ENCODE data around the gene VMO1. TPM values are rescaled to one million over a fixed set of nuclear protein-coding genes. Genes with fewer than 3 reads are reported as not detected.

The VMO1 gene
- total and polyA plus RNA-seq, 2 experiments from 2014 or later = 0.33 to 4.3 TPM

GRCh38 chr17:4796552-4796920 is 10.4 kb upstream of the VMO1 start:
- Histone ChIP-seq H3K27ac (peak overlapping the region; percentile 74), H3K4me3 (peak overlapping the region; percentile 67), H3K4me1 (ENCODE audit: insufficient read depth) (peaks cover 4% of the 10 kb centered on the region), H4K20me1 (ENCODE audit: insufficient read depth, poor library complexity, severe bottlenecking) (no peaks in the 10 kb centered on the region), H2AFZ (peak overlapping the region; percentile 74), H3K27me3 (no peaks in the 10 kb centered on the region), H3K9me2 (replicated peaks; ENCODE audit: insufficient read depth) (no peaks in the 10 kb centered on the region), H3K9me3 (ENCODE audit: low read depth) (no peaks in the 10 kb centered on the region), H3K36me3 (replicated peaks; ENCODE audit: insufficient read depth, low read depth) (no peaks in the 10 kb centered on the region), H3K4me2 (peak overlapping the region; percentile 77), H3K79me2 (peaks cover 16% of the 10 kb centered on the region)
- 1% methylated on average over 7 of the region's 7 CpGs for WGBS (ENCODE audit: low lambda C conversion rate, missing lambda C conversion rate)
- TF ChIP-seq EZH2phosphoT487 (IDR thresholded peaks at IDR 0.05; ENCODE audit: low read depth, severe bottlenecking, unreplicated experiment) (no peak), CTCF (IDR thresholded peaks at IDR 0.05; ENCODE audit: poor library complexity) (no peak), EZH2 (IDR thresholded peaks at IDR 0.05; ENCODE audit: borderline replicate concordance) (no peak)
- peak; percentile 63 for DNase-seq (ENCODE audit: low spot score)

GRCh38 chr17:4795168-4795567 is 9.0 kb upstream of the VMO1 start:
- no peaks in the 10 kb centered on the region for H4K20me1 ChIP-seq (ENCODE audit: insufficient read depth, poor library complexity, severe bottlenecking)
- no peak for DNase-seq (ENCODE audit: low spot score)
- peak overlapping the region; percentile 90 for H2AFZ ChIP-seq
- H3K9me3 ChIP-seq (ENCODE audit: low read depth) = no peaks in the 10 kb centered on the region
- TF ChIP-seq EZH2phosphoT487 (IDR thresholded peaks at IDR 0.05; ENCODE audit: low read depth, severe bottlenecking, unreplicated experiment) (no peak), EZH2 (IDR thresholded peaks at IDR 0.05; ENCODE audit: borderline replicate concordance) (no peak), CTCF (IDR thresholded peaks at IDR 0.05; ENCODE audit: poor library complexity) (no peak)
- no peak overlapping the region for H3K4me3 ChIP-seq
- H3K9me2 ChIP-seq (replicated peaks; ENCODE audit: insufficient read depth) = no peaks in the 10 kb centered on the region
- 96% methylated on average over 1 of the region's 1 CpG for WGBS (ENCODE audit: low lambda C conversion rate, missing lambda C conversion rate)
- peaks cover 7% of the 10 kb centered on the region for H3K4me1 ChIP-seq (ENCODE audit: insufficient read depth)
- H3K36me3 ChIP-seq (replicated peaks; ENCODE audit: insufficient read depth, low read depth) = no peaks in the 10 kb centered on the region
- H3K27me3 ChIP-seq = no peaks in the 10 kb centered on the region
- H3K79me2 ChIP-seq = peaks cover 16% of the 10 kb centered on the region
- peak overlapping the region; percentile 69 for H3K4me2 ChIP-seq
- H3K27ac ChIP-seq = peak overlapping the region; percentile 84

- TF ChIP-seq EZH2phosphoT487 (IDR thresholded peaks at IDR 0.05; ENCODE audit: low read depth, severe bottlenecking, unreplicated experiment) (no peak), EZH2 (IDR thresholded peaks at IDR 0.05; ENCODE audit: borderline replicate concordance) (no peak), CTCF (IDR thresholded peaks at IDR 0.05; ENCODE audit: poor library complexity) (no peak)
- 58% methylated on average over 7 of the region's 7 CpGs for WGBS (ENCODE audit: low lambda C conversion rate, missing lambda C conversion rate)
- no peaks in the 10 kb centered on the region for H4K20me1 ChIP-seq (ENCODE audit: insufficient read depth, poor library complexity, severe bottlenecking)
- H3K4me3 ChIP-seq = peak overlapping the region; percentile 99
- peaks cover 21% of the 10 kb centered on the region for H3K4me1 ChIP-seq (ENCODE audit: insufficient read depth)
- H3K9me3 ChIP-seq (ENCODE audit: low read depth) = no peaks in the 10 kb centered on the region
- H3K4me2 ChIP-seq = peak overlapping the region; percentile 92
- no peak for DNase-seq (ENCODE audit: low spot score)
- H2AFZ ChIP-seq = peak overlapping the region; percentile 87
- no peaks in the 10 kb centered on the region for H3K36me3 ChIP-seq (replicated peaks; ENCODE audit: insufficient read depth, low read depth)
- no peaks in the 10 kb centered on the region for H3K27me3 ChIP-seq
- H3K79me2 ChIP-seq = peaks cover 11% of the 10 kb centered on the region
- H3K27ac ChIP-seq = peak overlapping the region; percentile 99
- no peaks in the 10 kb centered on the region for H3K9me2 ChIP-seq (replicated peaks; ENCODE audit: insufficient read depth)
Observed at GRCh38 chr17:4790705-4791088, 4.5 kb upstream of the VMO1 start.
